Gastrocnemius medialis (tissue), 4 donors: ENCODE results near the gene TCHP. TPM values are rescaled to one million over a fixed set of nuclear protein-coding genes. Genes with fewer than 3 reads are reported as not detected.

Experiments used
- ATAC-seq, 2 donors: fragments of 150-250 bp; one replicate each; pipeline ENCODE4 v1.9.1; 2016
- DNase-seq, 2 donors: peaks; one replicate each; pipeline ENCODE4 v3.0.0-alpha.2; 2019
- H3K27ac ChIP-seq, 4 donors: fragments of 200-600 bp; sonication (generic); 1 replicate in 1 of 4; 2 replicates in 3 of 4; pipeline ENCODE4 v1.5.1; 2016 to 2018; ENCODE audit warnings: mild to moderate bottlenecking in 2 of 4, moderate library complexity in 1 of 4
- H3K27me3 ChIP-seq, 3 donors: fragments of 200-600 bp; sonication (generic) in 2 of 3; 1 replicate in 1 of 3; 2 replicates in 2 of 3; pipeline versions ENCODE4 v1.5.1 to v1.6.0; 2016 to 2019; ENCODE audit warnings: mild to moderate bottlenecking in 1 of 3, moderate library complexity in 1 of 3
- H3K36me3 ChIP-seq, 2 donors: fragments of 200-600 bp; sonication (generic) in 1 of 2; one replicate each; pipeline ENCODE4 v1.5.1; 2017 to 2018
- H3K4me1 ChIP-seq, 2 donors: fragments of 200-600 bp; sonication (generic) in 1 of 2; one replicate each; pipeline ENCODE4 v1.5.1; 2016 to 2017; ENCODE audit warnings: mild to moderate bottlenecking in 2 of 2
- H3K4me3 ChIP-seq, 4 donors: fragments of 200-600 bp; sonication (generic) in 3 of 4; 1 replicate in 1 of 4; 2 replicates in 3 of 4; pipeline ENCODE4 v1.5.1; 2016 to 2019; ENCODE audit warnings: mild to moderate bottlenecking in 2 of 4
- H3K9me3 ChIP-seq, 3 donors: fragments of 200-600 bp; sonication (generic) in 2 of 3; 1 replicate in 1 of 3; 2 replicates in 2 of 3; pipeline ENCODE4 v1.5.1; 2016 to 2019
- POLR2A ChIP-seq, 2 donors: fragments of 450-650 bp; IDR thresholded peaks; one replicate each; pipeline ENCODE4 v1.6.1; 2017; ENCODE audit warnings: antibody characterized with exemption in 2 of 2, mild to moderate bottlenecking in 2 of 2, moderate library complexity in 2 of 2
- in situ Hi-C, 4 donors: fragments of 200-750 bp; cut with MboI; loops; one replicate each; pipeline versions ENCODE4 v1.15.0 to v1.8.0; 2017; ENCODE audit warnings: low sequenced_read_pairs in 4 of 4
- intact Hi-C: fragments of 100-400 bp; cut with DNase I; formaldehyde crosslinking; loops from one replicate; pipeline ENCODE4 v1.15.1; 2023; ENCODE audit warnings: low total_unique reads
- total RNA-seq, 4 donors: library from RNA; depleted of rRNA; stranded (reverse); fragments of >200 nt; gene quantifications; one replicate each; pipeline versions ENCODE4 v1.1.0 to v1.2.3, GENCODE V29; 2016
- TF ChIP-seq, protein P1 (sequence below), 5 experiments: fragments of 450-650 bp in 3 of 5; fragments of 200-600 bp in 2 of 5; sonication (generic) in 2 of 5; IDR thresholded peaks in 4 of 5; conservative IDR thresholded peaks in 1 of 5; 1 replicate in 4 of 5; 2 replicates in 1 of 5; pipeline ENCODE4 v1.5.1; 2016 to 2019; ENCODE audit warnings: antibody characterized with exemption in 5 of 5, mild to moderate bottlenecking in 3 of 5, moderate library complexity in 3 of 5

TCHP gene
- total RNA-seq, 4 donors from 2014 or later = 7.3 to 9.4 (median 8.0) TPM

DNA sequence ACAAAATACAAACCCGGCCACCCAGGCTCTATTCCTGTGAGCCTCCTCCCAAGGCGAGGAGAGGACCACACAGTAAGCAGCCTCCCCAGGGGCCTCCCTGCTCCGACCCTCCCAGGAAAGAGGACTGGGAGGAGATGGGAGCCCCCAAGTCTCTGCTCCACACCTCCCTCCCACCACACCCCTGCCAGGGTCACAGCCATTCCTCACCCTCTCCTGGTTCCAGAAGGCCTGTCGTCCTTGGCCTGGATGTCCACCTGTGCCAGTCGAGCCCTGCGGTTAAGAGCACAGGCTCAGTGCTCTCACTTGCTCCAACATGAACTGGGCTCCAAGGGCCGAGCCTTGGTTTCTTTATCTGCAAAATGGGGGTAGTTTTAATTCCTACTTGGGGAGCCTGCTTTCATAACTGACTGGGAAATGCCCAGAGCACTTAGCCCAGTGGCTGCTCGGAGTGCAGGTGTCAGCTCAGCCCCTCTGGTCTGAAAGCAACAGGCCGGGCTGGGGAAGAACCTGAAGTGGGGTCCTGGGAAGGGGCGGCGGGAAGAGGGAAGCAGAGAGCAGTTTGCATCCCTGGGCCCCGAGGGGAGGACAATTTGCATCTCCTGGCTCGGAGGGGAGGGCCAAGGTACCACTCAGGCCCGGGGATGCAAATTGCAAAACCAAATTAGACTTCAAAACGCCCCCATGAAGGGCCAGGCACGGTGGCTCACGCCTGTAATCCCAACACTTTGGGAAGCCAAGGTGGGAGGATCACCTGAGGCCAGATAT, 23.6 kb downstream of the TCHP start:
- intact Hi-C loops (no loop called here), in situ Hi-C loops (no loop called here)
- Histone ChIP-seq H3K27ac (no peak overlapping the region), H3K27me3 (no peaks in the 10 kb centered on the region), H3K36me3 (peaks cover 0 to 22% of the 10 kb centered on the region in 2 donors), H3K9me3 (no peaks in the 10 kb centered on the region), H3K4me3 (no peak overlapping the region), H3K4me1 (peaks cover 8 to 10% of the 10 kb centered on the region in 2 donors)
- TF ChIP-seq POLR2A (IDR thresholded peaks at IDR 0.05) = no peak
- TF ChIP-seq, protein P1, sequence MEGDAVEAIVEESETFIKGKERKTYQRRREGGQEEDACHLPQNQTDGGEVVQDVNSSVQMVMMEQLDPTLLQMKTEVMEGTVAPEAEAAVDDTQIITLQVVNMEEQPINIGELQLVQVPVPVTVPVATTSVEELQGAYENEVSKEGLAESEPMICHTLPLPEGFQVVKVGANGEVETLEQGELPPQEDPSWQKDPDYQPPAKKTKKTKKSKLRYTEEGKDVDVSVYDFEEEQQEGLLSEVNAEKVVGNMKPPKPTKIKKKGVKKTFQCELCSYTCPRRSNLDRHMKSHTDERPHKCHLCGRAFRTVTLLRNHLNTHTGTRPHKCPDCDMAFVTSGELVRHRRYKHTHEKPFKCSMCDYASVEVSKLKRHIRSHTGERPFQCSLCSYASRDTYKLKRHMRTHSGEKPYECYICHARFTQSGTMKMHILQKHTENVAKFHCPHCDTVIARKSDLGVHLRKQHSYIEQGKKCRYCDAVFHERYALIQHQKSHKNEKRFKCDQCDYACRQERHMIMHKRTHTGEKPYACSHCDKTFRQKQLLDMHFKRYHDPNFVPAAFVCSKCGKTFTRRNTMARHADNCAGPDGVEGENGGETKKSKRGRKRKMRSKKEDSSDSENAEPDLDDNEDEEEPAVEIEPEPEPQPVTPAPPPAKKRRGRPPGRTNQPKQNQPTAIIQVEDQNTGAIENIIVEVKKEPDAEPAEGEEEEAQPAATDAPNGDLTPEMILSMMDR (IDR thresholded peaks at IDR 0.05 in 4 of 5, conservative IDR thresholded peaks at IDR 0.05 in 1 of 5) = no peak
- DNase-seq (no peak), ATAC-seq (no peak)

DNA sequence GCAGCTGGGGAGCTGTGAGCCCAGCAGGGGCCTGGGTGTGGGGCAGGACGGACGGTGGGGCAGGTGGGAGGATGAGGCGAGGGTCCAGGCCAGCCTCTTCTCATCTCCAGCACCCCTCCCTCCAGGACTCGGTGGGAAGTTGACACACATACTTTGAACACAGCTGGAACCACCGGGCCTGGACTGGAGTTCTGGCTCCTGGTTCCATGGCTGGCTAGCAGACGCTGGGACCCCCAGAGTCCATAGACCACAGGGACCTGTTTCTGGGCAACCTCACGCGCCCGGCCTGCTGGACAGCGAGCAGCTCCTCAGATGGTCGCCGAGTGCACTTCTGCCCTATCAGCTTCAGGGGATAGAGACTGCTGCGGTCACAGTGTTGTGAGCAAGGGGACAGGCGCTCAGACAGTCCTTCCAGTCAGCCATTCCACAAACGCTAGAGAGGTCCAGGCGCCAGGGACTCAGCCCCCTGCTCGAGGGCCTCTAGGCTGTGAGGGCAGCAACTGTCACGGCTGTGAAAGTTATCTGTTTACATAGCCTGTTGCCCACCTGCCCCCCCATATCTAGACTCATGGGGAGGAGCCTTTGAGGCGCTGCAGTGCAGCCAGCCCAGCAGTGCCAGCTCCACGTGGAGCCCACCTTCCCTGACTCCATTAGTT, 25.2 kb downstream of the TCHP start:
- intact Hi-C loops (no loop called here), in situ Hi-C loops (no loop called here)
- ATAC-seq (no peak), DNase-seq (no peak)
- Histone ChIP-seq H3K36me3 (peaks cover 0 to 19% of the 10 kb centered on the region in 2 donors), H3K27me3 (no peaks in the 10 kb centered on the region), H3K4me3 (no peak overlapping the region), H3K27ac (no peak overlapping the region), H3K4me1 (peaks cover 8 to 10% of the 10 kb centered on the region in 2 donors), H3K9me3 (no peaks in the 10 kb centered on the region)
- no peak for TF ChIP-seq POLR2A (IDR thresholded peaks at IDR 0.05)
- TF ChIP-seq, protein P1 (IDR thresholded peaks at IDR 0.05 in 4 of 5, conservative IDR thresholded peaks at IDR 0.05 in 1 of 5) = no peak

DNA sequence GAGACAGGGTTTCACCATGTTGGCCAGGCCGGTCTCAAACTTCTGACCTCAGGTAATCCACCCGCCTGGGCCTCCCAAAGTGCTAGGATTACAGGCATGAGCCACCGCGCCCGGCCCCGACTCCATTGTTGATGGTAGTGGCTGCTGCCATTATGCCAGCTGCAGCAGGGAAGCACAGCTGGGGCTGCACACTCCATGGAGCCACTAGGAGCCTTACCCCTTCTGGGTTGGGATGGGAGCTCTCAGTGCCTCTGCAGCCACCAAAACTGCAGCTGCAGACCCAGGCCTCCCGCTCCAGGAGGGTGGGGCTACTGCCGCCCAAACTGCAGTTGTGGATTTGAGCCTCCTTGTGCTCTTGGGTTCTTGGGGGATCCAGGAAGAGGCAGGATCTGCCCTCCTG, 25.9 kb downstream of the TCHP start:
- Histone ChIP-seq H3K4me3 (no peak overlapping the region), H3K9me3 (no peaks in the 10 kb centered on the region), H3K36me3 (peaks cover 0 to 21% of the 10 kb centered on the region in 2 donors), H3K27ac (no peak overlapping the region), H3K4me1 (peaks cover 8 to 10% of the 10 kb centered on the region in 2 donors), H3K27me3 (no peaks in the 10 kb centered on the region)
- intact Hi-C loops (no loop called here), in situ Hi-C loops (no loop called here)
- no peak for DNase-seq
- ATAC-seq = no peak
- TF ChIP-seq, protein P1 (IDR thresholded peaks at IDR 0.05 in 4 of 5, conservative IDR thresholded peaks at IDR 0.05 in 1 of 5) = no peak
- no peak for TF ChIP-seq POLR2A (IDR thresholded peaks at IDR 0.05)

DNA sequence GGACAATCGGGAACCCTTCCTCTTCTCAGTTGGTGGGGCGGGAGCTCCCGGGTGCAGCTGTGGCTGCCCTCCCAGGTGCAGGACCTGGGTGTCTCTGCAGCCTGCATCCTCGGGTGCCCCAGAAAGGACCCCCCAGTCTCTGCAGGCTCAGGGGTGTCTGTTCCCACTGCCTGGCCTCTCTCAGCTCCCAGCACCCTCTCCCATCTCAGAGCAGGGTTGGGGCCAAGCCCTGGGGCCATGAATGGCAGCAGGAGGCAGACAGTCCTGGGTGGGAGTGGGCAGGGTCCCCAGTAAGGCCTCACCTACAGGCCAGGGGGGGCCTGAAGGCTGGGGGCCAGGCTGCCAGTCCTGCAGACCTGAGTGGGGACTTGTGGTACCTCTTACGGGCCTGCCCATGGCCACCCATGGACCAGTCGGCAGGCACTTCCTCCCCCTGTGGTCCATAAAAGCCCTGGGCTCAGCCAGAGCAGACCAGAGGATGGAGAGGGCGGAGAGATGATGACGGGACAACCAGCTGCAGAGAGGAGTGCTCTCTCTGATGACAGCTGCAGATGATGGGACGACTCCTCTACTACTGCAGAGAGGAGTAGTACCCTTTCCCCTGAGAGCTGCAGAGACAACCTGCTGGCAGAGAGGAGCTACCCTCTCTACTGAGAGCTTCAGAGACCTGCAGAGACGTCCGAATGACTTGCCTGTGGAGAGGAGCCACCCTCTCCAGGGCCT, 26.6 kb downstream of the TCHP start:
- no peak for ATAC-seq
- H3K4me1 ChIP-seq = peaks cover 8 to 10% of the 10 kb centered on the region in 2 donors
- intact Hi-C loops = no loop called here
- no peaks in the 10 kb centered on the region for H3K9me3 ChIP-seq
- no peak for TF ChIP-seq POLR2A (IDR thresholded peaks at IDR 0.05)
- TF ChIP-seq, protein P1 (IDR thresholded peaks at IDR 0.05 in 4 of 5, conservative IDR thresholded peaks at IDR 0.05 in 1 of 5) = no peak
- H3K27me3 ChIP-seq = no peaks in the 10 kb centered on the region
- no peak for DNase-seq
- in situ Hi-C loops = no loop called here
- H3K36me3 ChIP-seq = peaks cover 0 to 28% of the 10 kb centered on the region in 2 donors
- no peak overlapping the region for H3K27ac ChIP-seq
- no peak overlapping the region for H3K4me3 ChIP-seq
